DND-41 (cell line): ENCODE measurements around the gene EYS.

Experiments used
- EZH2 ChIP-seq: IDR thresholded peaks from 3 replicates; pipeline ENCODE4 v1.6.1; 2012; ENCODE audit warnings: borderline replicate concordance, low read depth, mild to moderate bottlenecking, moderate library complexity, low read length, inconsistent platforms; ENCODE audit not compliant: severe bottlenecking
- TF ChIP-seq, protein P1 (sequence below): IDR thresholded peaks from 2 replicates; pipeline ENCODE4 v1.5.1; 2012; ENCODE audit warnings: borderline replicate concordance, low read length, moderate library complexity, mild to moderate bottlenecking; ENCODE audit not compliant: poor library complexity, severe bottlenecking; ENCODE audit errors: extremely low read depth

GRCh38 chr6:64696053-64696452 is 1011.0 kb downstream of the EYS start:
- TF ChIP-seq, protein P1, sequence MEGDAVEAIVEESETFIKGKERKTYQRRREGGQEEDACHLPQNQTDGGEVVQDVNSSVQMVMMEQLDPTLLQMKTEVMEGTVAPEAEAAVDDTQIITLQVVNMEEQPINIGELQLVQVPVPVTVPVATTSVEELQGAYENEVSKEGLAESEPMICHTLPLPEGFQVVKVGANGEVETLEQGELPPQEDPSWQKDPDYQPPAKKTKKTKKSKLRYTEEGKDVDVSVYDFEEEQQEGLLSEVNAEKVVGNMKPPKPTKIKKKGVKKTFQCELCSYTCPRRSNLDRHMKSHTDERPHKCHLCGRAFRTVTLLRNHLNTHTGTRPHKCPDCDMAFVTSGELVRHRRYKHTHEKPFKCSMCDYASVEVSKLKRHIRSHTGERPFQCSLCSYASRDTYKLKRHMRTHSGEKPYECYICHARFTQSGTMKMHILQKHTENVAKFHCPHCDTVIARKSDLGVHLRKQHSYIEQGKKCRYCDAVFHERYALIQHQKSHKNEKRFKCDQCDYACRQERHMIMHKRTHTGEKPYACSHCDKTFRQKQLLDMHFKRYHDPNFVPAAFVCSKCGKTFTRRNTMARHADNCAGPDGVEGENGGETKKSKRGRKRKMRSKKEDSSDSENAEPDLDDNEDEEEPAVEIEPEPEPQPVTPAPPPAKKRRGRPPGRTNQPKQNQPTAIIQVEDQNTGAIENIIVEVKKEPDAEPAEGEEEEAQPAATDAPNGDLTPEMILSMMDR, result no peak
- TF ChIP-seq EZH2, result no peak
